ENCODE data around the gene PRDM16.

The PRDM16 gene

GRCh38 chr1:3056641-3057040 lies 12.4 kb upstream of the PRDM16 start:
- TF ChIP-seq, protein P1, sequence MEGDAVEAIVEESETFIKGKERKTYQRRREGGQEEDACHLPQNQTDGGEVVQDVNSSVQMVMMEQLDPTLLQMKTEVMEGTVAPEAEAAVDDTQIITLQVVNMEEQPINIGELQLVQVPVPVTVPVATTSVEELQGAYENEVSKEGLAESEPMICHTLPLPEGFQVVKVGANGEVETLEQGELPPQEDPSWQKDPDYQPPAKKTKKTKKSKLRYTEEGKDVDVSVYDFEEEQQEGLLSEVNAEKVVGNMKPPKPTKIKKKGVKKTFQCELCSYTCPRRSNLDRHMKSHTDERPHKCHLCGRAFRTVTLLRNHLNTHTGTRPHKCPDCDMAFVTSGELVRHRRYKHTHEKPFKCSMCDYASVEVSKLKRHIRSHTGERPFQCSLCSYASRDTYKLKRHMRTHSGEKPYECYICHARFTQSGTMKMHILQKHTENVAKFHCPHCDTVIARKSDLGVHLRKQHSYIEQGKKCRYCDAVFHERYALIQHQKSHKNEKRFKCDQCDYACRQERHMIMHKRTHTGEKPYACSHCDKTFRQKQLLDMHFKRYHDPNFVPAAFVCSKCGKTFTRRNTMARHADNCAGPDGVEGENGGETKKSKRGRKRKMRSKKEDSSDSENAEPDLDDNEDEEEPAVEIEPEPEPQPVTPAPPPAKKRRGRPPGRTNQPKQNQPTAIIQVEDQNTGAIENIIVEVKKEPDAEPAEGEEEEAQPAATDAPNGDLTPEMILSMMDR (IDR thresholded peaks at IDR 0.05; ENCODE audit: insufficient read depth, missing control alignments): no peak
- FAIRE-seq (no peak), DNase-seq (ENCODE audit: insufficient read length, low spot score) (no peak)

DNA sequence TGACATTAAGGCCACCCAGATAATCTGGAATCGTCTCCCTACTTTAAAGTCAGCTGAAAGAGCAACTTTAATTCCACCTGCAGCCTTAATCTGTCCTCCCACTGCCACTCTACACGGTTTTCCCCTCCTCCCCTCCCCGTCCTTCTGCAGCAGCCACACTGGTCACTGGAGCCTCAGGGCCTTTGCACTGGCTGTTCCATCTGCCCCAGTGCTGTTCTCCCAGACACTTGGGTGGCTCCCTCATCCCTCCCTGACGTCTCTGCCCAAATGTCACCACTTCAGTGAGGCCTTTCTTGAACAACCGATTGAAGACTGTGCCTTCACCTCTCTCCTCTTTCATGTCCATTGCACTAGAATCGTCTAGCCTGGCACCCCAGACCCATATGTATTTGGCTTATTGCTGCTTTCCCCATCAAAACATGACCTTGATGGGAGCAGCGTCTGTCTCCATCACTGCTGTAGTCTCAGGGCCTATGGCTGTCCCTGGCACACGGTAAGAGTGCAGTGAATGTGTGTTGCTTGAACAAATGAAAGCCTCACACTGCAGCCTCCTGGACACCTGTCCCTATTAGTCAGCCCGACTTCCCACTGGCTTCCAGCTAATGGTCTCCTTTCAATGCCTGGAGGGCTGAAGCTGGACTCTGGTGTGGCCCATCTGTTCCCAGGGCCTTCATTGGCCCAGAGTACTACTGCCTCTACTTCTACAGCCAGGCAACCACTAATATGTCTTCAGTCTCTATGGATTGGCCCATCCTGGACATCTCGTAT lies 10.6 kb upstream of the PRDM16 start:
- TF ChIP-seq, protein P1 (IDR thresholded peaks at IDR 0.05; ENCODE audit: insufficient read depth, missing control alignments): no peak
- FAIRE-seq: no peak
- DNase-seq (ENCODE audit: insufficient read length, low spot score): no peak

DNA sequence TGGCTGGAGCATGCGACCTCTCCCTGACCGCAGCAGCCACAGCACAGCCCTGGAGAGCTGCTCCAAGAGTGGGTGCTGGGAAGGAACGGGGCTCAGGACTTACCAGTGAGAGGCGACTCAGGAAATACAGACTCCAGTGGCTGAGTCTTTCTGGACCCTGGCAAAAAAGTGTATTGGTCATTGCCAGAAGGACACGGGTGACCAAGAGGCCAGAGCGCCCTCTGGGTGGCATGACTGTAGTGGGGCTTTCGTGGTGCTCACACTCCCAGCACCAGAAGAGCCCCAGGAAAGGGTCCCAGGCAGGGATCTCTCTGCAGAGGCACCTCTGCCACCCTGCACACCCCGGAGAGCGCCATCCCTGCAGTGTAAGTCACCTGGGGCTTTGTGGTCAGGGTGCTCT lies 8.9 kb upstream of the PRDM16 start:
- no peak for DNase-seq (ENCODE audit: insufficient read length, low spot score)
- TF ChIP-seq, protein P1 (IDR thresholded peaks at IDR 0.05; ENCODE audit: insufficient read depth, missing control alignments): no peak
- FAIRE-seq: no peak

- TF ChIP-seq, protein P1 (IDR thresholded peaks at IDR 0.05; ENCODE audit: insufficient read depth, missing control alignments): no peak
- no peak for FAIRE-seq
- no peak for DNase-seq (ENCODE audit: insufficient read length, low spot score)
Measured at GRCh38 chr1:3060601-3061551, 8.1 kb upstream of the PRDM16 start.

DNA sequence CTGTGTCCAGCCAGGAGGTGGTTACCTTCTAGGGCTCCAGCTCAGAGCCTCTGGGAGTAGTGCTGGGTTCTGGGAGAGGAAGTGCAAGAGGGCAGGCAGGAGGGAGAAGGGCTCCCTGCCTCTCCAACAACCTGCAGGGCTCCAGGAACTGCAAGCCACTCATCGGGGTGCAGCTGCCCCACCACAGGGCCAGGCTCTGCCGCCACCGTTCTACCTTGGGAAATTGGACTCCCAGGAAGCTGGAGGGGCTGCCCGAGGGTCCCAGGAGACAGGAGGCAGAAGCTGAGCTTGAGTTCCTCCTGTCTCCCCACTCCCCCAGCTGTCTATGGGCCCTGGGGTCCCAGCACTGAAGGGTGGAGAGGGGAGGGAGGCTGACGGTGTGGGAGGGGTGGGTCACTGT lies 7.4 kb upstream of the PRDM16 start:
- no peak for FAIRE-seq
- TF ChIP-seq, protein P1 (IDR thresholded peaks at IDR 0.05; ENCODE audit: insufficient read depth, missing control alignments): no peak
- DNase-seq (ENCODE audit: insufficient read length, low spot score): no peak

- FAIRE-seq (no peak), DNase-seq (ENCODE audit: insufficient read length, low spot score) (no peak)
- TF ChIP-seq, protein P1 (IDR thresholded peaks at IDR 0.05; ENCODE audit: insufficient read depth, missing control alignments): no peak
Measured at GRCh38 chr1:3061981-3062615, 6.9 kb upstream of the PRDM16 start.
